ENCODE measurements around the gene DAW1.

GRCh38 chr2:227860221-227860641 lies 11.2 kb upstream of the DAW1 start:
- no peak for TF ChIP-seq CTCF (IDR thresholded peaks at IDR 0.05)
- TF ChIP-seq POLR2AphosphoS5 (IDR thresholded peaks at IDR 0.05; ENCODE audit: low read depth, low read length), result no peak

Data from Panc1 (cell line).